GM12878 (cell line): Measurements from ENCODE around the gene TTYH3. TPM values are rescaled to one million over a fixed set of nuclear protein-coding genes. Genes with fewer than 3 reads are reported as not detected.

Experiments
- ATAC-seq: fragments of 200-7000 bp; cut with Tn5 transposase; 3 replicates; pipeline ENCODE4 v1.9.1; 2020; ENCODE audit warnings: mild to moderate bottlenecking, moderate library complexity
- BruUV-seq: library from RNA; stranded (reverse); fragments of 400-500 nt; replicated peaks from 2 replicates; lab custom pipeline; 2021; lab: Mats Ljungman, UMichigan
- CTCF ChIA-PET: fragments of 300-600 bp; sonication (Branson Sonifier 250); formaldehyde crosslinking; extraction: SDS; loops from one replicate; lab custom pipeline; 2021; ENCODE audit warnings: inconsistent platforms; lab: Yijun Ruan, JAX
- POLR2A ChIA-PET: fragments of 350-600 bp; formaldehyde crosslinking; extraction: SDS; loops from one replicate; lab custom pipeline; 2021; ENCODE audit warnings: inconsistent platforms; lab: Charles Lee
- RAD21 ChIA-PET: fragments of 300-600 bp; sonication (Branson Sonifier 250); formaldehyde crosslinking; loops from one replicate; lab custom pipeline; 2023; ENCODE audit warnings: antibody characterized with exemption; ENCODE audit not compliant: unreplicated experiment; lab: Charles Lee
- SMC1A ChIA-PET: fragments of 300-600 bp; sonication (Branson Sonifier 250); formaldehyde crosslinking; loops from one replicate; lab custom pipeline; 2023; ENCODE audit not compliant: unreplicated experiment, uncharacterized antibody; lab: Charles Lee
- DNase-seq: peaks from one replicate; pipeline ENCODE4 v3.0.0-alpha.2; 2011; ENCODE audit warnings: low read depth, low spot score
- FAIRE-seq: peaks from 3 replicates; lab custom pipeline; 2011; peaks lifted over from hg19 to GRCh38; lab: Jason Lieb, UNC
- H2AFZ ChIP-seq: 2 replicates; pipeline ENCODE4 v1.6.0; 2011; ENCODE audit warnings: low read depth, low read length, control low read depth; ENCODE audit not compliant: control insufficient read depth
- H3K27ac ChIP-seq: 2 replicates; pipeline ENCODE4 v1.5.1; 2011; ENCODE audit warnings: control low read depth; ENCODE audit not compliant: control insufficient read depth, insufficient read depth
- H3K27me3 ChIP-seq, 2 experiments: replicated peaks in 1 of 2; 2 replicates each; pipeline versions ENCODE4 v1.6.0 to v1.6.1; 2011; ENCODE audit warnings: low read length in 1 of 2; ENCODE audit not compliant: control insufficient read depth in 2 of 2, insufficient read depth in 2 of 2
- H3K36me3 ChIP-seq, 2 experiments: 2 replicates each; pipeline ENCODE4 v1.5.1; 2011; ENCODE audit warnings: low read length in 1 of 2; ENCODE audit not compliant: control insufficient read depth in 2 of 2, insufficient read depth in 2 of 2
- H3K4me1 ChIP-seq: 2 replicates; pipeline ENCODE4 v1.6.1; 2011; ENCODE audit warnings: mild to moderate bottlenecking, low read length, moderate library complexity, mixed read lengths; ENCODE audit not compliant: control insufficient read depth, insufficient read depth
- H3K4me2 ChIP-seq: 2 replicates; pipeline ENCODE4 v1.6.0; 2011; ENCODE audit warnings: control low read depth; ENCODE audit not compliant: control insufficient read depth, insufficient read depth
- H3K4me3 ChIP-seq: fragments of 200-600 bp; sonication (generic); 2 replicates; pipeline ENCODE4 v1.5.1; 2016
- H3K79me2 ChIP-seq: 2 replicates; pipeline ENCODE4 v1.6.0; 2011; ENCODE audit warnings: low read length; ENCODE audit not compliant: control insufficient read depth, insufficient read depth
- H3K9ac ChIP-seq: 2 replicates; pipeline ENCODE4 v1.8.0; 2011; ENCODE audit warnings: low read length, control low read depth, mixed read lengths; ENCODE audit not compliant: control insufficient read depth, insufficient read depth
- H3K9me3 ChIP-seq: replicated peaks from 3 replicates; pipeline ENCODE4 v1.5.1; 2011; ENCODE audit warnings: mild to moderate bottlenecking, low read length; ENCODE audit not compliant: control insufficient read depth, insufficient read depth
- H4K20me1 ChIP-seq: 2 replicates; pipeline ENCODE4 v1.6.0; 2011; ENCODE audit not compliant: control insufficient read depth, insufficient read depth
- IKZF1 ChIP-seq: fragments of 450-650 bp; conservative IDR thresholded peaks from 2 replicates; pipeline ENCODE4 v1.6.1; 2017; ENCODE audit warnings: antibody characterized with exemption, mild to moderate bottlenecking
- SMAD5 ChIP-seq: IDR thresholded peaks from 2 replicates; pipeline ENCODE4 v1.6.1; 2016; ENCODE audit warnings: antibody characterized with exemption, low read depth
- WGBS: methylation state at CpG from one replicate; pipeline ENCODE4 v1.1.6; 2016; ENCODE audit warnings: low lambda C conversion rate; ENCODE audit not compliant: insufficient replicate concordance, insufficient coverage; ENCODE audit errors: missing lambda C conversion rate; 5-methylcytosine and 5-hydroxymethylcytosine counted together
- in situ Hi-C: fragments of 300-500 bp; cut with MboI; formaldehyde crosslinking; loops from 9 replicates; pipeline ENCODE4 v1.14.3; 2018; ENCODE audit warnings: mixed read lengths
- intact Hi-C: fragments of 100-400 bp; cut with micrococcal nuclease; formaldehyde crosslinking; loops from one replicate; pipeline ENCODE4 v1.14.2; 2022; ENCODE audit not compliant: unreplicated experiment
- polyA plus RNA-seq, 11 experiments: library from polyadenylated mRNA; depleted of rRNA in 4 of 11; unstranded in 6 of 11; stranded (reverse) in 5 of 11; fragments of >200 nt; fragmentation: Nextera tagmentation in 4 of 11; fragmentation: Illumina TruSeq in 1 of 11; extraction: Ambion mirVana in 4 of 11; extraction: Trizol in 1 of 11; gene quantifications; 1 replicate in 1 of 11; 2 replicates in 10 of 11; pipeline versions ENCODE4 v1.2.1 to v1.2.3, GENCODE V29; 2011 to 2016; ENCODE audit warnings: inconsistent platforms in 2 of 11, missing spikeins in 2 of 11, low read depth in 1 of 11
- total RNA-seq, 4 experiments: library from RNA; depleted of rRNA in 3 of 4; stranded (reverse); fragments of >200 nt in 3 of 4; fragmentation: Illumina TruSeq in 1 of 4; extraction: Trizol in 1 of 4; gene quantifications; 2 replicates each; pipeline versions ENCODE4 v1.2.1 to v1.2.3, GENCODE V29; 2013 to 2021
- TF ChIP-seq, protein P1 (sequence below): IDR thresholded peaks from 2 replicates; pipeline ENCODE4 v1.6.1; 2011; ENCODE audit warnings: mild to moderate bottlenecking, low read depth, low read length, moderate library complexity; ENCODE audit not compliant: insufficient replicate concordance

TTYH3 gene
- total and polyA plus RNA-seq, 10 of the 15 experiments (the other 5 are each of a cell fraction or from before 2014, with no cell fraction given): 0.79 to 71.4 (median 10.5) TPM

DNA sequence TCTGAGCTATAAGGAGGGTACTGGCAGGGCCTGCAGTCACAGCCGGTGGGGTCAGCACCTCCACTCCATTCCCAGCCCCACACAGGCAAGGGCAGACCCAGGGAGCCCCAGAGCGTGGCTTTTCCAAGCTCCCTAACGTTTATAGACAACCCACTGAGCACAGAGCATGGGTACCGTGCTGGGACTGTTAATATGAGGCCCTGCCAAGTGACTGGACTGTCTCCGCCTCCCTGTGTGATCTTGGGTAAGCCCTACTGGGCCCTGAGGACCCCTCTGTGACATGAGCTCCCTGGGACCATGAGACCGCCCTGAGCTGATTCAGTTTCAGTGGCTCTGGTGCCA lies 12.4 kb downstream of the TTYH3 start:
- H3K79me2 ChIP-seq: peaks cover 7% of the 10 kb centered on the region
- TF ChIP-seq IKZF1: no peak
- no peak for TF ChIP-seq SMAD5
- TF ChIP-seq, protein P1, sequence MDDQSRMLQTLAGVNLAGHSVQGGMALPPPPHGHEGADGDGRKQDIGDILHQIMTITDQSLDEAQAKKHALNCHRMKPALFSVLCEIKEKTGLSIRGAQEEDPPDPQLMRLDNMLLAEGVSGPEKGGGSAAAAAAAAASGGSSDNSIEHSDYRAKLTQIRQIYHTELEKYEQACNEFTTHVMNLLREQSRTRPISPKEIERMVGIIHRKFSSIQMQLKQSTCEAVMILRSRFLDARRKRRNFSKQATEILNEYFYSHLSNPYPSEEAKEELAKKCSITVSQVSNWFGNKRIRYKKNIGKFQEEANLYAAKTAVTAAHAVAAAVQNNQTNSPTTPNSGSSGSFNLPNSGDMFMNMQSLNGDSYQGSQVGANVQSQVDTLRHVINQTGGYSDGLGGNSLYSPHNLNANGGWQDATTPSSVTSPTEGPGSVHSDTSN: no peak
- H2AFZ ChIP-seq: no peak overlapping the region
- intact Hi-C loops (no loop called here), in situ Hi-C loops (no loop called here)
- H3K27me3 ChIP-seq: no peaks in the 10 kb centered on the region
- peaks cover 30% of the 10 kb centered on the region for H3K4me1 ChIP-seq
- CTCF ChIA-PET: interaction anchor here (1.2 to 4.1 kb wide), 4 partner anchors 14 to 65 kb away, joined by 3 to 26 read pairs (median 4); no protein-coding TSS in a partner anchor
- no TSS peak for BruUV-seq
- WGBS: 63% methylated on average over 6 of the region's 6 CpGs
- no peaks in the 10 kb centered on the region for H3K9me3 ChIP-seq
- no peak overlapping the region for H3K4me3 ChIP-seq
- H3K9ac ChIP-seq: no peak overlapping the region
- H3K36me3 ChIP-seq: peaks cover 0 to 11% of the 10 kb centered on the region in 2 experiments; a peak in 3 of 4 replicates
- FAIRE-seq (no peak), DNase-seq (no peak), ATAC-seq (no peak)
- SMC1A ChIA-PET: interaction anchor here (1.3 to 4.0 kb wide), 5 partner anchors 11 to 77 kb away, joined by 3 to 17 read pairs (median 5); partner anchors contain the start of gene TTYH3
- no peak overlapping the region for H3K4me2 ChIP-seq
- no peaks in the 10 kb centered on the region for H4K20me1 ChIP-seq
- no peak overlapping the region; the same call in 1 of the 2 replicates for H3K27ac ChIP-seq
- POLR2A ChIA-PET: interaction anchor here (1.6 kb wide), 1 partner anchor 10 kb away, joined by 5 read pairs; no protein-coding TSS in a partner anchor
- RAD21 ChIA-PET: interaction anchor here (1.6 kb wide), 1 partner anchor 27 kb away, joined by 3 read pairs; no protein-coding TSS in a partner anchor
